ENCODE results near the gene MIB1.

MIB1 gene

GRCh38 chr18:21808185-21808584 lies 67.6 kb downstream of the MIB1 start:
- TF ChIP-seq, protein P1, sequence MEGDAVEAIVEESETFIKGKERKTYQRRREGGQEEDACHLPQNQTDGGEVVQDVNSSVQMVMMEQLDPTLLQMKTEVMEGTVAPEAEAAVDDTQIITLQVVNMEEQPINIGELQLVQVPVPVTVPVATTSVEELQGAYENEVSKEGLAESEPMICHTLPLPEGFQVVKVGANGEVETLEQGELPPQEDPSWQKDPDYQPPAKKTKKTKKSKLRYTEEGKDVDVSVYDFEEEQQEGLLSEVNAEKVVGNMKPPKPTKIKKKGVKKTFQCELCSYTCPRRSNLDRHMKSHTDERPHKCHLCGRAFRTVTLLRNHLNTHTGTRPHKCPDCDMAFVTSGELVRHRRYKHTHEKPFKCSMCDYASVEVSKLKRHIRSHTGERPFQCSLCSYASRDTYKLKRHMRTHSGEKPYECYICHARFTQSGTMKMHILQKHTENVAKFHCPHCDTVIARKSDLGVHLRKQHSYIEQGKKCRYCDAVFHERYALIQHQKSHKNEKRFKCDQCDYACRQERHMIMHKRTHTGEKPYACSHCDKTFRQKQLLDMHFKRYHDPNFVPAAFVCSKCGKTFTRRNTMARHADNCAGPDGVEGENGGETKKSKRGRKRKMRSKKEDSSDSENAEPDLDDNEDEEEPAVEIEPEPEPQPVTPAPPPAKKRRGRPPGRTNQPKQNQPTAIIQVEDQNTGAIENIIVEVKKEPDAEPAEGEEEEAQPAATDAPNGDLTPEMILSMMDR (IDR thresholded peaks at IDR 0.05; ENCODE audit: low read depth, low read length) = no peak
- in situ Hi-C loops (cut with HindIII; ENCODE audit: low sequenced_read_pairs) = no loop called here
- no peak overlapping the region for H3K4me3 ChIP-seq (ENCODE audit: low read depth, low read length)
- DNase-seq (ENCODE audit: low read depth, low spot score) = no peak

DNA sequence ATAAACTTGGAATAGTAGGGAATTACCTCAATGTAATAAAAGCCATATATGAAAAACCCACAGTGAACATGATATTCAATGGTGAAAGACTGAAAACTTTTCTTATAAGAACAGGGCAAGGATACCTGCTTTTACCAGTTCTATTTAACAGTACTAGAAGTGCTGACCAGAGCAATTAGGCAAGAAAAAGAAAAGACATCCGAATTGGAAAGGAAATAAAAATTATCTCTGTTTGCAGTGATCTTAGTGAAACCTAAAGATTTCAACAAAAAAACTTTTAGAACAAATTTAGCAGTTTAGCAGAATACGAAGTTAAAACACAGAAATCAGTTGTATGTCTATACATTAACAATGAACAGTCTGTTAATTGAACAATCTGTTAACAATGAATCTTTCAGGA lies 69.1 kb downstream of the MIB1 start:
- no peak overlapping the region for H3K4me3 ChIP-seq (ENCODE audit: low read depth, low read length)
- in situ Hi-C loops (cut with HindIII; ENCODE audit: low sequenced_read_pairs) = no loop called here
- no peak for DNase-seq (ENCODE audit: low read depth, low spot score)
- TF ChIP-seq, protein P1 (IDR thresholded peaks at IDR 0.05; ENCODE audit: low read depth, low read length) = no peak

GRCh38 chr18:21815101-21815500 lies 74.5 kb downstream of the MIB1 start:
- TF ChIP-seq, protein P1 (IDR thresholded peaks at IDR 0.05; ENCODE audit: low read depth, low read length) = no peak
- no peak overlapping the region for H3K4me3 ChIP-seq (ENCODE audit: low read depth, low read length)
- no peak for DNase-seq (ENCODE audit: low read depth, low spot score)
- in situ Hi-C loops (cut with HindIII; ENCODE audit: low sequenced_read_pairs) = no loop called here

DNA sequence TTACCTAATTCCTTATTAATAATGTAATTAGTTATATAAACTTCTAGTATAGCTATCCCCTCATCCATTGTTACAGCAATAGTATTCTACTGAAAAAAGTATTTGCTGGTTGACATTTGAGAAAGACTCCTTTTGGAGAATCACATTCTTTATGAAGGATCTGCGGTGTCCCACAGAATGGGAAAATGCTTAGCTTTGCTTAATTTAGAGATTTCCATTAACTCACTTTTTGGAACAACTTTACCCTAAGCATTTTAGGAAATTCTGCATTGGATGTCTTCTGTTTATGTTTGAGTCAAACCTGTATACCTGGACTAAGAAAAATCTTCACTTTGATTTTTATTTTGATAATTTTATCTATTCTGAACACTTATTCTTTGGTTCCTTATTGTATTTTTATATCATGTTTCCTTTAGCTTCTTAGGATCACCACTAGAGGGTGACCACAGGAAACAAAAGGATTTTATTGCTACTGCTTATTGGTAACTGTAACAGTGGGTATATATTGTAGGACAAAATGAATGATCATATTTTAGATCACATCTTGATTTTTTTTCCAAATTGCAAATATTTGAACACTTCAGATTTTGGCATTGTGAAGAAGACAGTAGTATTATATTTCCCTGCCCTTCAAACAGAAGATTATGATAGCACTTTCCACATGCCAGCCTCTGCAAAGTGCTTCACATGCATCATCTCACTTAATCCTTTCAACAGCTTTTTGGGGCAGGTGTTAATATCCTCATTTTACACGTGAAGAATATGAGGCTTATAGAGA lies 79.6 kb downstream of the MIB1 start:
- in situ Hi-C loops (cut with HindIII; ENCODE audit: low sequenced_read_pairs) = no loop called here
- TF ChIP-seq, protein P1 (IDR thresholded peaks at IDR 0.05; ENCODE audit: low read depth, low read length) = peak; percentile 70
- no peak overlapping the region for H3K4me3 ChIP-seq (ENCODE audit: low read depth, low read length)
- peak; percentile 33 for DNase-seq (ENCODE audit: low read depth, low spot score)

DNA sequence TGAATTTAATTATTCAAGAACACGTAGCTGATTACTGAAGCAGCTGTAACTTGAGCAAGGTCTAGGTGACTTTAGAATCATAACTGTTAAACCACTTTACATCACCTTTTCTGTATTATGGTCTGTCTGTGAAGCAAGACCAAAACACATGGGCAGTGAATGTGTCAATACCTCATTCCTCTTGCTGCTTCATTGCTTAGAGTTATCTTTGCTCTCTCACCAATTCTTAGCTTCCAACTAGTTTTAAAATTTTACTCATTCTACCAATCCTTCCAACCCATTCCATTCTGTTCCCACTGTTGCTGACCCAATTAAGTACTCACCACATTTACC lies 80.2 kb downstream of the MIB1 start:
- no peak overlapping the region for H3K4me3 ChIP-seq (ENCODE audit: low read depth, low read length)
- DNase-seq (ENCODE audit: low read depth, low spot score) = no peak
- in situ Hi-C loops (cut with HindIII; ENCODE audit: low sequenced_read_pairs) = no loop called here
- TF ChIP-seq, protein P1 (IDR thresholded peaks at IDR 0.05; ENCODE audit: low read depth, low read length) = no peak

GRCh38 chr18:21823848-21824247 lies 83.3 kb downstream of the MIB1 start:
- H3K4me3 ChIP-seq (ENCODE audit: low read depth, low read length) = no peak overlapping the region
- TF ChIP-seq, protein P1 (IDR thresholded peaks at IDR 0.05; ENCODE audit: low read depth, low read length) = no peak
- in situ Hi-C loops (cut with HindIII; ENCODE audit: low sequenced_read_pairs) = no loop called here
- DNase-seq (ENCODE audit: low read depth, low spot score) = no peak

Data from astrocyte of the spinal cord (primary cell).